Neural cell (in vitro differentiated cells): ENCODE measurements around the gene CTNNBL1. TPM values are rescaled to one million over a fixed set of nuclear protein-coding genes. Genes with fewer than 3 reads are reported as not detected.

Source experiments
- H2AFZ ChIP-seq: fragments of 200-600, 300-800 bp; sonication (generic), shearing (Covaris generic); 2 replicates; pipeline ENCODE4 v1.6.0; 2014; ENCODE audit warnings: low read depth, mild to moderate bottlenecking, antibody characterized with exemption, low read length, moderate library complexity
- H3F3A ChIP-seq: fragments of 200-600 bp; shearing (Covaris generic); 2 replicates; pipeline ENCODE4 v1.6.1; 2016; ENCODE audit warnings: mild to moderate bottlenecking, moderate library complexity, mixed read lengths, antibody characterized with exemption, low read length; ENCODE audit not compliant: insufficient read depth, poor library complexity, severe bottlenecking
- H3K27ac ChIP-seq: fragments of 200-600, 300-800 bp; sonication (generic), shearing (Covaris generic); 2 replicates; pipeline ENCODE4 v1.5.1; 2014; ENCODE audit warnings: mild to moderate bottlenecking, low read length, moderate library complexity
- H3K27me3 ChIP-seq: fragments of 300-800, 200-600 bp; sonication (generic), shearing (Covaris generic); 2 replicates; pipeline ENCODE4 v1.6.0; 2014; ENCODE audit warnings: mild to moderate bottlenecking, low read depth, low read length, moderate library complexity; ENCODE audit not compliant: insufficient read depth
- H3K36me3 ChIP-seq: fragments of 300-800, 200-600 bp; sonication (generic), shearing (Covaris generic); 2 replicates; pipeline ENCODE4 v1.5.1; 2014; ENCODE audit warnings: mild to moderate bottlenecking, antibody characterized with exemption, low read length, moderate library complexity; ENCODE audit not compliant: insufficient read depth
- H3K4me2 ChIP-seq: fragments of 300-800, 200-600 bp; sonication (generic), shearing (Covaris generic); 2 replicates; pipeline ENCODE4 v1.6.0; 2014; ENCODE audit warnings: mild to moderate bottlenecking, low read length
- H3K4me3 ChIP-seq: fragments of 300-800, 200-600 bp; sonication (generic), shearing (Covaris generic); 2 replicates; pipeline ENCODE4 v1.5.1; 2014; ENCODE audit warnings: mild to moderate bottlenecking, low read length, moderate library complexity
- H3K79me2 ChIP-seq: fragments of 200-600 bp; shearing (Covaris generic); replicated peaks from 2 replicates; pipeline ENCODE4 v1.6.0; 2014; ENCODE audit warnings: mild to moderate bottlenecking, low read length, moderate library complexity; ENCODE audit not compliant: insufficient read depth
- H3K9ac ChIP-seq: fragments of 300-800, 200-600 bp; sonication (generic), shearing (Covaris generic); 2 replicates; pipeline ENCODE4 v1.6.1; 2016; ENCODE audit warnings: mild to moderate bottlenecking, low read length, mixed read lengths
- H3K9me2 ChIP-seq: fragments of 200-600 bp; shearing (Covaris generic); 2 replicates; pipeline ENCODE4 v1.6.1; 2016; ENCODE audit warnings: mild to moderate bottlenecking, low read length, mixed read lengths; ENCODE audit not compliant: insufficient read depth
- H3K9me3 ChIP-seq: fragments of 200-600, 300-800 bp; sonication (generic), shearing (Covaris generic); 2 replicates; pipeline ENCODE4 v1.6.1; 2016; ENCODE audit warnings: mild to moderate bottlenecking, mixed run types, low read length, moderate library complexity, mixed read lengths
- H4K20me1 ChIP-seq: fragments of 200-600 bp; shearing (Covaris generic); 2 replicates; pipeline ENCODE4 v1.6.1; 2016; ENCODE audit warnings: mild to moderate bottlenecking, mixed run types; ENCODE audit not compliant: insufficient read depth
- EP300 ChIP-seq: fragments of 450-650 bp; conservative IDR thresholded peaks from 2 replicates; pipeline ENCODE4 v1.6.1; 2014; ENCODE audit warnings: antibody characterized with exemption, mild to moderate bottlenecking, moderate library complexity; ENCODE audit not compliant: poor library complexity, severe bottlenecking
- EZH2 ChIP-seq: fragments of 200-600, 300-800 bp; shearing (Covaris generic), sonication (generic); IDR thresholded peaks from 2 replicates; pipeline ENCODE4 v1.6.1; 2014; ENCODE audit warnings: antibody characterized with exemption, low read length, borderline replicate concordance, mild to moderate bottlenecking; ENCODE audit not compliant: insufficient read depth, poor library complexity, severe bottlenecking
- MXI1 ChIP-seq: fragments of 450-650 bp; conservative IDR thresholded peaks from 2 replicates; pipeline ENCODE4 v1.6.1; 2014; ENCODE audit warnings: antibody characterized with exemption, mild to moderate bottlenecking; ENCODE audit not compliant: poor library complexity, severe bottlenecking
- POLR2AphosphoS5 ChIP-seq: IDR thresholded peaks from 2 replicates; pipeline ENCODE4 v1.6.1; 2012
- RAD21 ChIP-seq: fragments of 450-650 bp; conservative IDR thresholded peaks from 2 replicates; pipeline ENCODE4 v1.6.1; 2014; ENCODE audit warnings: antibody characterized with exemption, mild to moderate bottlenecking, moderate library complexity
- SMC3 ChIP-seq: fragments of 450-650 bp; conservative IDR thresholded peaks from 2 replicates; pipeline ENCODE4 v1.6.1; 2014; ENCODE audit warnings: antibody characterized with exemption, mild to moderate bottlenecking, moderate library complexity; ENCODE audit not compliant: poor library complexity
- TAF1 ChIP-seq: IDR thresholded peaks from 2 replicates; pipeline ENCODE4 v1.6.1; 2012; ENCODE audit warnings: low read depth
- polyA plus RNA-seq: library from polyadenylated mRNA; depleted of rRNA; stranded (reverse); fragments of >200 nt; gene quantifications from 2 replicates; pipeline ENCODE4 v1.2.3, GENCODE V29; 2014
- TF ChIP-seq, protein P1 (sequence below): IDR thresholded peaks from 2 replicates; pipeline ENCODE4 v1.6.1; 2012; ENCODE audit warnings: borderline replicate concordance
- TF ChIP-seq, protein P2 (sequence below): fragments of 450-650 bp; IDR thresholded peaks from 2 replicates; pipeline ENCODE4 v1.5.1; 2014; ENCODE audit warnings: antibody characterized with exemption, mild to moderate bottlenecking, moderate library complexity; ENCODE audit not compliant: poor library complexity, severe bottlenecking

Gene CTNNBL1
- polyA plus RNA-seq, 1 donor from 2014 or later: 32.6 TPM

DNA sequence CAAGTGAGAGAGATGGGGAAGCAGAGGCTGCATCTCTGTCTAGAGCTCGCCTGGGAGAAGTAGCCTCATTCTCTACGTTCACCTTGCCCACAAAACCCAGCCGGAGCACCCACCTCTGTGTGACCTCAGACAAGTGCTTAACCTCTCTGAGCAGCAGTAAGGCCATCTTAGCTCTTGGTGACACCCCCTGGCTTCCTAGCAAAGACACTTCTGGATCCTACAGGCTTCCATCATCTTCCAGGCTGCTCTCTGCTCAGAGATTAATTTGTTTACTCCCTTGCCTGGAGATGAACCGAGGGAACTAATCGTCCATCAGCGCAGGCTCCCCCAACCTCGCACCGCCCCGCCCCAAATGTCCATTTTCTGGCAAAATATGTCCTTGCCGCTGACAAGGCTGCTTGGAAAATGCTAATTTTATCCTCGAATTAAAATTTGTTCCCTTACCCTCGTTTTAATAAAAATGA lies 24.0 kb upstream of the CTNNBL1 start:
- H3F3A ChIP-seq: no peaks in the 10 kb centered on the region
- H3K27ac ChIP-seq: peak overlapping the region; percentile 68
- no peaks in the 10 kb centered on the region for H3K9me2 ChIP-seq
- H3K79me2 ChIP-seq: no peaks in the 10 kb centered on the region
- no peaks in the 10 kb centered on the region for H3K27me3 ChIP-seq
- H3K36me3 ChIP-seq: no peaks in the 10 kb centered on the region
- no peaks in the 10 kb centered on the region for H3K9me3 ChIP-seq
- H3K4me3 ChIP-seq: no peak overlapping the region
- no peak overlapping the region for H3K4me2 ChIP-seq
- no peak overlapping the region for H3K9ac ChIP-seq
- no peak overlapping the region for H2AFZ ChIP-seq
- H4K20me1 ChIP-seq: no peaks in the 10 kb centered on the region
- no peak for TF ChIP-seq EP300
- TF ChIP-seq EZH2: no peak
- TF ChIP-seq, protein P1, sequence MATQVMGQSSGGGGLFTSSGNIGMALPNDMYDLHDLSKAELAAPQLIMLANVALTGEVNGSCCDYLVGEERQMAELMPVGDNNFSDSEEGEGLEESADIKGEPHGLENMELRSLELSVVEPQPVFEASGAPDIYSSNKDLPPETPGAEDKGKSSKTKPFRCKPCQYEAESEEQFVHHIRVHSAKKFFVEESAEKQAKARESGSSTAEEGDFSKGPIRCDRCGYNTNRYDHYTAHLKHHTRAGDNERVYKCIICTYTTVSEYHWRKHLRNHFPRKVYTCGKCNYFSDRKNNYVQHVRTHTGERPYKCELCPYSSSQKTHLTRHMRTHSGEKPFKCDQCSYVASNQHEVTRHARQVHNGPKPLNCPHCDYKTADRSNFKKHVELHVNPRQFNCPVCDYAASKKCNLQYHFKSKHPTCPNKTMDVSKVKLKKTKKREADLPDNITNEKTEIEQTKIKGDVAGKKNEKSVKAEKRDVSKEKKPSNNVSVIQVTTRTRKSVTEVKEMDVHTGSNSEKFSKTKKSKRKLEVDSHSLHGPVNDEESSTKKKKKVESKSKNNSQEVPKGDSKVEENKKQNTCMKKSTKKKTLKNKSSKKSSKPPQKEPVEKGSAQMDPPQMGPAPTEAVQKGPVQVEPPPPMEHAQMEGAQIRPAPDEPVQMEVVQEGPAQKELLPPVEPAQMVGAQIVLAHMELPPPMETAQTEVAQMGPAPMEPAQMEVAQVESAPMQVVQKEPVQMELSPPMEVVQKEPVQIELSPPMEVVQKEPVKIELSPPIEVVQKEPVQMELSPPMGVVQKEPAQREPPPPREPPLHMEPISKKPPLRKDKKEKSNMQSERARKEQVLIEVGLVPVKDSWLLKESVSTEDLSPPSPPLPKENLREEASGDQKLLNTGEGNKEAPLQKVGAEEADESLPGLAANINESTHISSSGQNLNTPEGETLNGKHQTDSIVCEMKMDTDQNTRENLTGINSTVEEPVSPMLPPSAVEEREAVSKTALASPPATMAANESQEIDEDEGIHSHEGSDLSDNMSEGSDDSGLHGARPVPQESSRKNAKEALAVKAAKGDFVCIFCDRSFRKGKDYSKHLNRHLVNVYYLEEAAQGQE: no peak
- TF ChIP-seq RAD21: no peak
- TF ChIP-seq POLR2AphosphoS5: no peak
- TF ChIP-seq SMC3: no peak

DNA sequence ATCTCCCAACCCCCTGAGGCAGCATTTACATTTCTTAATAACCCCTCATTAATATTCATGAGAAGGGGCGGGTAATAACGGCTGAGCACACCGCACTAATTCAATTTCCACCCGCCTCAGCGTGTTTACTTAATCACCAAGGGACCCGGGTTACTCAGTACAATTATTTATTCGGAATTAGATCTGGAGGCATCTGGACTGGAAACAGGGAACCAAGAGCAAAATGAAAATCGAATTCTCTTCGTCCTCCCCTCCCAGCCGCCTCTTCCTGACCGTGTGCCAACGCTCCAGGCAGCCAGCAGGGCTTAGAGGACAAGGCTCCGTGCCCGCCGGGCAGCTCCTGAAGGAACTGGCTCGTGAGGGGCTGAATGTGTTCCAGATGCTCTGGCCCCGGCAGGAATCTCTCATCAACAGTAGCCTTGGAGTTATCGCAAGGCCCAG lies 23.5 kb upstream of the CTNNBL1 start:
- no peak overlapping the region for H2AFZ ChIP-seq
- no peak overlapping the region for H3K27ac ChIP-seq
- H3K9ac ChIP-seq: no peak overlapping the region
- H3K27me3 ChIP-seq: no peaks in the 10 kb centered on the region
- no peak overlapping the region for H3K4me3 ChIP-seq
- no peaks in the 10 kb centered on the region for H4K20me1 ChIP-seq
- no peaks in the 10 kb centered on the region for H3F3A ChIP-seq
- H3K79me2 ChIP-seq: no peaks in the 10 kb centered on the region
- H3K4me2 ChIP-seq: no peak overlapping the region
- H3K36me3 ChIP-seq: no peaks in the 10 kb centered on the region
- no peaks in the 10 kb centered on the region for H3K9me2 ChIP-seq
- no peak for TF ChIP-seq EP300
- TF ChIP-seq MXI1: no peak
- TF ChIP-seq, protein P2, sequence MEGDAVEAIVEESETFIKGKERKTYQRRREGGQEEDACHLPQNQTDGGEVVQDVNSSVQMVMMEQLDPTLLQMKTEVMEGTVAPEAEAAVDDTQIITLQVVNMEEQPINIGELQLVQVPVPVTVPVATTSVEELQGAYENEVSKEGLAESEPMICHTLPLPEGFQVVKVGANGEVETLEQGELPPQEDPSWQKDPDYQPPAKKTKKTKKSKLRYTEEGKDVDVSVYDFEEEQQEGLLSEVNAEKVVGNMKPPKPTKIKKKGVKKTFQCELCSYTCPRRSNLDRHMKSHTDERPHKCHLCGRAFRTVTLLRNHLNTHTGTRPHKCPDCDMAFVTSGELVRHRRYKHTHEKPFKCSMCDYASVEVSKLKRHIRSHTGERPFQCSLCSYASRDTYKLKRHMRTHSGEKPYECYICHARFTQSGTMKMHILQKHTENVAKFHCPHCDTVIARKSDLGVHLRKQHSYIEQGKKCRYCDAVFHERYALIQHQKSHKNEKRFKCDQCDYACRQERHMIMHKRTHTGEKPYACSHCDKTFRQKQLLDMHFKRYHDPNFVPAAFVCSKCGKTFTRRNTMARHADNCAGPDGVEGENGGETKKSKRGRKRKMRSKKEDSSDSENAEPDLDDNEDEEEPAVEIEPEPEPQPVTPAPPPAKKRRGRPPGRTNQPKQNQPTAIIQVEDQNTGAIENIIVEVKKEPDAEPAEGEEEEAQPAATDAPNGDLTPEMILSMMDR: no peak
- no peak for TF ChIP-seq SMC3
- TF ChIP-seq EZH2: no peak
- no peak for TF ChIP-seq TAF1
- TF ChIP-seq POLR2AphosphoS5: no peak
- no peaks in the 10 kb centered on the region for H3K9me3 ChIP-seq
